HepG2 (cell line): ENCODE data around the gene PRKAR1B. TPM values are rescaled to one million over a fixed set of nuclear protein-coding genes. Genes with fewer than 3 reads are reported as not detected.

Experiments
- EP300 ChIP-seq, 3 experiments: sonication (generic) in 1 of 3; formaldehyde crosslinking in 1 of 3; IDR thresholded peaks; 2 replicates each; pipeline versions ENCODE4 v1.5.1 to v1.6.1; 2011 to 2020; ENCODE audit warnings: low read depth in 2 of 3, low read length in 2 of 3, borderline replicate concordance in 1 of 3, improper control_type of control experiment in 1 of 3, mild to moderate bottlenecking in 1 of 3, missing genetic modification reagents in 1 of 3, moderate library complexity in 1 of 3
- ESRRA ChIP-seq: sonication (generic); formaldehyde crosslinking; IDR thresholded peaks from 2 replicates; pipeline ENCODE4 v1.5.1; 2020; ENCODE audit warnings: mild to moderate bottlenecking, low read depth, missing genetic modification reagents
- GZF1 ChIP-seq: sonication (generic); formaldehyde crosslinking; IDR thresholded peaks from 2 replicates; pipeline ENCODE4 v1.5.1; 2020; ENCODE audit warnings: mild to moderate bottlenecking, missing genetic modification reagents
- NFE2L2 ChIP-seq: fragments of 150-350 bp; IDR thresholded peaks from 2 replicates; pipeline ENCODE4 v1.6.1; 2014; ENCODE audit warnings: low read length
- POLR2G ChIP-seq: fragments of 200-400 bp; formaldehyde crosslinking; IDR thresholded peaks from 2 replicates; pipeline ENCODE4 v1.6.1; 2018; ENCODE audit warnings: mild to moderate bottlenecking, low read depth, low read length, moderate library complexity
- RBM22 ChIP-seq: fragments of 200-400 bp; formaldehyde crosslinking; optimal IDR thresholded peaks from 2 replicates; pipeline ENCODE3; 2017; ENCODE audit warnings: mild to moderate bottlenecking, low read length, moderate library complexity
- SMC3 ChIP-seq: IDR thresholded peaks from 2 replicates; pipeline ENCODE4 v1.6.1; 2011; ENCODE audit warnings: low read length, improper control_type of control experiment
- YEATS4 ChIP-seq: sonication (generic); formaldehyde crosslinking; IDR thresholded peaks from 2 replicates; pipeline ENCODE4 v1.4.0; 2020; ENCODE audit warnings: missing genetic modification reagents, borderline replicate concordance
- ZGPAT ChIP-seq: IDR thresholded peaks from 2 replicates; pipeline ENCODE4 v1.6.1; 2016; ENCODE audit warnings: mild to moderate bottlenecking
- ZNF354B ChIP-seq: sonication (generic); formaldehyde crosslinking; IDR thresholded peaks from 2 replicates; pipeline ENCODE4 v1.8.0; 2022; ENCODE audit warnings: mild to moderate bottlenecking, missing genetic modification reagents
- ZNF468 ChIP-seq: sonication (generic); formaldehyde crosslinking; IDR thresholded peaks from 2 replicates; pipeline ENCODE4 v1.8.0; 2022; ENCODE audit warnings: mild to moderate bottlenecking, moderate library complexity, missing genetic modification reagents
- ZNF709 ChIP-seq: sonication (generic); formaldehyde crosslinking; IDR thresholded peaks from 2 replicates; pipeline ENCODE4 v1.5.0; 2020; ENCODE audit warnings: mild to moderate bottlenecking, missing genetic modification reagents
- ZNF800 ChIP-seq: sonication (generic); formaldehyde crosslinking; IDR thresholded peaks from 2 replicates; pipeline ENCODE4 v1.4.0; 2020; ENCODE audit warnings: missing genetic modification reagents
- polyA plus RNA-seq, 8 experiments: library from polyadenylated mRNA; depleted of rRNA in 3 of 8; stranded (reverse) in 7 of 8; unstranded in 1 of 8; fragments of >200 nt; fragmentation: Illumina TruSeq in 4 of 8; extraction: Trizol in 4 of 8; gene quantifications; 2 replicates each; pipeline versions ENCODE4 v1.2.1 to v1.2.3, GENCODE V29; 2011 to 2016; ENCODE audit warnings: low read depth in 4 of 8, missing spikeins in 1 of 8, mixed read lengths in 1 of 8; ENCODE audit not compliant: insufficient read depth in 1 of 8
- total RNA-seq, 5 experiments: library from RNA; depleted of rRNA; stranded (reverse); fragments of >200 nt; fragmentation: Illumina TruSeq; extraction: Trizol; gene quantifications; 2 replicates each; pipeline ENCODE4 v1.2.3, GENCODE V29; 2016; ENCODE audit warnings: low read depth in 1 of 5
- TF ChIP-seq, protein P1 (sequence below): sonication (generic); formaldehyde crosslinking; IDR thresholded peaks from 2 replicates; pipeline ENCODE4 v1.9.0; 2022; ENCODE audit warnings: missing genetic modification reagents, mild to moderate bottlenecking, borderline replicate concordance
- TF ChIP-seq, protein P2 (sequence below): sonication (generic); formaldehyde crosslinking; IDR thresholded peaks from 2 replicates; pipeline ENCODE4 v1.4.0; 2020; ENCODE audit warnings: missing genetic modification reagents, borderline replicate concordance
- TF ChIP-seq, protein P3 (sequence below): sonication (generic); formaldehyde crosslinking; IDR thresholded peaks from 2 replicates; pipeline ENCODE4 v1.8.0; 2022; ENCODE audit warnings: missing genetic modification reagents, mild to moderate bottlenecking, moderate library complexity, borderline replicate concordance

Gene PRKAR1B
- total and polyA plus RNA-seq, 2 of the 13 experiments (the other 11 are each of a cell fraction or from before 2014, with no cell fraction given): 7.9 to 28.2 TPM

DNA sequence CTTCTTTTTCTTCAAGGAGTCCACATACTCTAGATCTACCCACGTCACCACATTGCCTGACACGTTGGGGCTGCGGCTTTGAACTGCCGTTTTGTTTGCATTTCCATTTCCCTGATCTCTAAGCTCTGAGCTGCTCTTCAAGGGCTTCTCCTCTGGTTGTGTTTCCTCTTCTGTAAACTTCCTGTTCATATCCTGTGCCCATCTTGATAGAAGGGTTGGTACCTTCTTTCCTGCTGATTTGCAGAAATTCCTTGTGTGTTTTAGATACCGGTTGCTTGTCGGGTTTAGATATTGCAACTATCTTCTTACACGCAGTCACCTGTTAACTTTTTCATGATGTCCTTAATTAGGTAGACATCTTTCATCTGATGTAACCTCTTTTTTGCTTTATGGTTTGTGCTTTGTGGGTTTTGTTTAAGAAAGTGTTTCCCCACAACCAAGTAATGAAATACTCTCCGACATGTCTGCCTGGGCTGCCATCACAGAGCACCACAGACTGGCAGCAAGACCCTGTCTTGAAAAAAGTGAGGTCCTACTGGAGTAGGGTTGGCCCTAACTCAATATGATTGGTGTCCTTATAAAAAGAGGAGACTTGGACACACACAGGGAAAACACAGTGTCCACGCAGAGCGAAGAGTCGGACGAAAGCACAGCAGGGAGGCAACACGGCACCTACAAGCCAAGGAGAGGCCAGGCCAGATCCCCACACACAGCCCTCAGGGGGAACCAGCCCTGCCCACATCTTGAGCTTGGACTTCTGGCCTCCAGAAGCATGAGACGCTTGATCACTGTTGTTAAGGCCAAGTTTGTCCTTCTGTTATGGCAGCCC is 108.3 kb downstream of the PRKAR1B start (continued):
- TF ChIP-seq ZNF800 (CRISPR knock-in tag) (no peak), NFE2L2 (no peak), ZNF709 (CRISPR knock-in tag) (0 out of 2 replicates have a peak, but pooled peaks have one; percentile 47), SMC3 (no peak), EP300 (IDR thresholded peaks at IDR 0.05; ENCODE audit: low read depth in 2 of 2, low read length in 2 of 2) (peak in 1 of 2 experiments; percentile 67; a peak in 2 of 4 replicates), EP300 (CRISPR knock-in tag; IDR thresholded peaks at IDR 0.05; ENCODE audit: borderline replicate concordance) (peak; percentile 63; the same call in 1 of the 2 replicates), ZNF468 (CRISPR knock-in tag) (no peak), POLR2G (0 out of 2 replicates have a peak, but pooled peaks have one; percentile 19), YEATS4 (0 out of 2 replicates have a peak, but pooled peaks have one; percentile 2), ZNF354B (no peak), ESRRA (CRISPR knock-in tag) (no peak), ZGPAT (CRISPR knock-in tag) (peak; percentile 62; the same call in 1 of the 2 replicates), GZF1 (no peak), RBM22 (no peak)
- TF ChIP-seq, protein P1, sequence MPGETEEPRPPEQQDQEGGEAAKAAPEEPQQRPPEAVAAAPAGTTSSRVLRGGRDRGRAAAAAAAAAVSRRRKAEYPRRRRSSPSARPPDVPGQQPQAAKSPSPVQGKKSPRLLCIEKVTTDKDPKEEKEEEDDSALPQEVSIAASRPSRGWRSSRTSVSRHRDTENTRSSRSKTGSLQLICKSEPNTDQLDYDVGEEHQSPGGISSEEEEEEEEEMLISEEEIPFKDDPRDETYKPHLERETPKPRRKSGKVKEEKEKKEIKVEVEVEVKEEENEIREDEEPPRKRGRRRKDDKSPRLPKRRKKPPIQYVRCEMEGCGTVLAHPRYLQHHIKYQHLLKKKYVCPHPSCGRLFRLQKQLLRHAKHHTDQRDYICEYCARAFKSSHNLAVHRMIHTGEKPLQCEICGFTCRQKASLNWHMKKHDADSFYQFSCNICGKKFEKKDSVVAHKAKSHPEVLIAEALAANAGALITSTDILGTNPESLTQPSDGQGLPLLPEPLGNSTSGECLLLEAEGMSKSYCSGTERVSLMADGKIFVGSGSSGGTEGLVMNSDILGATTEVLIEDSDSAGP (CRISPR knock-in tag): no peak
- TF ChIP-seq, protein P2, sequence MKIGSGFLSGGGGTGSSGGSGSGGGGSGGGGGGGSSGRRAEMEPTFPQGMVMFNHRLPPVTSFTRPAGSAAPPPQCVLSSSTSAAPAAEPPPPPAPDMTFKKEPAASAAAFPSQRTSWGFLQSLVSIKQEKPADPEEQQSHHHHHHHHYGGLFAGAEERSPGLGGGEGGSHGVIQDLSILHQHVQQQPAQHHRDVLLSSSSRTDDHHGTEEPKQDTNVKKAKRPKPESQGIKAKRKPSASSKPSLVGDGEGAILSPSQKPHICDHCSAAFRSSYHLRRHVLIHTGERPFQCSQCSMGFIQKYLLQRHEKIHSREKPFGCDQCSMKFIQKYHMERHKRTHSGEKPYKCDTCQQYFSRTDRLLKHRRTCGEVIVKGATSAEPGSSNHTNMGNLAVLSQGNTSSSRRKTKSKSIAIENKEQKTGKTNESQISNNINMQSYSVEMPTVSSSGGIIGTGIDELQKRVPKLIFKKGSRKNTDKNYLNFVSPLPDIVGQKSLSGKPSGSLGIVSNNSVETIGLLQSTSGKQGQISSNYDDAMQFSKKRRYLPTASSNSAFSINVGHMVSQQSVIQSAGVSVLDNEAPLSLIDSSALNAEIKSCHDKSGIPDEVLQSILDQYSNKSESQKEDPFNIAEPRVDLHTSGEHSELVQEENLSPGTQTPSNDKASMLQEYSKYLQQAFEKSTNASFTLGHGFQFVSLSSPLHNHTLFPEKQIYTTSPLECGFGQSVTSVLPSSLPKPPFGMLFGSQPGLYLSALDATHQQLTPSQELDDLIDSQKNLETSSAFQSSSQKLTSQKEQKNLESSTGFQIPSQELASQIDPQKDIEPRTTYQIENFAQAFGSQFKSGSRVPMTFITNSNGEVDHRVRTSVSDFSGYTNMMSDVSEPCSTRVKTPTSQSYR: no peak; the same call in 1 of the 2 replicates
- TF ChIP-seq, protein P3, sequence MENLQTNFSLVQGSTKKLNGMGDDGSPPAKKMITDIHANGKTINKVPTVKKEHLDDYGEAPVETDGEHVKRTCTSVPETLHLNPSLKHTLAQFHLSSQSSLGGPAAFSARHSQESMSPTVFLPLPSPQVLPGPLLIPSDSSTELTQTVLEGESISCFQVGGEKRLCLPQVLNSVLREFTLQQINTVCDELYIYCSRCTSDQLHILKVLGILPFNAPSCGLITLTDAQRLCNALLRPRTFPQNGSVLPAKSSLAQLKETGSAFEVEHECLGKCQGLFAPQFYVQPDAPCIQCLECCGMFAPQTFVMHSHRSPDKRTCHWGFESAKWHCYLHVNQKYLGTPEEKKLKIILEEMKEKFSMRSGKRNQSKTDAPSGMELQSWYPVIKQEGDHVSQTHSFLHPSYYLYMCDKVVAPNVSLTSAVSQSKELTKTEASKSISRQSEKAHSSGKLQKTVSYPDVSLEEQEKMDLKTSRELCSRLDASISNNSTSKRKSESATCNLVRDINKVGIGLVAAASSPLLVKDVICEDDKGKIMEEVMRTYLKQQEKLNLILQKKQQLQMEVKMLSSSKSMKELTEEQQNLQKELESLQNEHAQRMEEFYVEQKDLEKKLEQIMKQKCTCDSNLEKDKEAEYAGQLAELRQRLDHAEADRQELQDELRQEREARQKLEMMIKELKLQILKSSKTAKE (CRISPR knock-in tag): no peak
